ENCODE data around the gene BAHCC1.

Gene BAHCC1

GRCh38 chr17:81382851-81383250 is 12.4 kb upstream of the BAHCC1 start:
- no peak for TF ChIP-seq POLR2A (IDR thresholded peaks at IDR 0.05; ENCODE audit: low read depth, low read length)
- TF ChIP-seq TAF1 (IDR thresholded peaks at IDR 0.05; ENCODE audit: borderline replicate concordance, low read depth, low read length) = no peak
- TF ChIP-seq POLR2AphosphoS5 (IDR thresholded peaks at IDR 0.05; ENCODE audit: low read depth, low read length) = no peak
- FAIRE-seq = no peak
- DNase-seq (ENCODE audit: insufficient read length) = no peak

GRCh38 chr17:81383504-81384421 is 11.5 kb upstream of the BAHCC1 start:
- no peak for FAIRE-seq
- TF ChIP-seq TAF1 (IDR thresholded peaks at IDR 0.05; ENCODE audit: borderline replicate concordance, low read depth, low read length) (no peak), POLR2A (IDR thresholded peaks at IDR 0.05; ENCODE audit: low read depth, low read length) (no peak), POLR2AphosphoS5 (IDR thresholded peaks at IDR 0.05; ENCODE audit: low read depth, low read length) (no peak)
- no peak for DNase-seq (ENCODE audit: insufficient read length)

- FAIRE-seq (no peak), DNase-seq (ENCODE audit: insufficient read length) (no peak)
- no peak for TF ChIP-seq POLR2AphosphoS5 (IDR thresholded peaks at IDR 0.05; ENCODE audit: low read depth, low read length)
- TF ChIP-seq POLR2A (IDR thresholded peaks at IDR 0.05; ENCODE audit: low read depth, low read length) = no peak
- TF ChIP-seq TAF1 (IDR thresholded peaks at IDR 0.05; ENCODE audit: borderline replicate concordance, low read depth, low read length) = no peak
Observed at GRCh38 chr17:81384929-81385319, 10.3 kb upstream of the BAHCC1 start.

GRCh38 chr17:81385320-81386111 is 9.7 kb upstream of the BAHCC1 start:
- FAIRE-seq (no peak), DNase-seq (ENCODE audit: insufficient read length) (no peak)
- TF ChIP-seq POLR2AphosphoS5 (IDR thresholded peaks at IDR 0.05; ENCODE audit: low read depth, low read length) = no peak
- no peak for TF ChIP-seq TAF1 (IDR thresholded peaks at IDR 0.05; ENCODE audit: borderline replicate concordance, low read depth, low read length)
- no peak for TF ChIP-seq POLR2A (IDR thresholded peaks at IDR 0.05; ENCODE audit: low read depth, low read length)

GRCh38 chr17:81386141-81386645 is 9.1 kb upstream of the BAHCC1 start:
- DNase-seq (ENCODE audit: insufficient read length) (no peak), FAIRE-seq (no peak)
- TF ChIP-seq POLR2A (IDR thresholded peaks at IDR 0.05; ENCODE audit: low read depth, low read length) (no peak), POLR2AphosphoS5 (IDR thresholded peaks at IDR 0.05; ENCODE audit: low read depth, low read length) (no peak), TAF1 (IDR thresholded peaks at IDR 0.05; ENCODE audit: borderline replicate concordance, low read depth, low read length) (no peak)

- TF ChIP-seq TAF1 (IDR thresholded peaks at IDR 0.05; ENCODE audit: borderline replicate concordance, low read depth, low read length) (no peak), POLR2A (IDR thresholded peaks at IDR 0.05; ENCODE audit: low read depth, low read length) (no peak), POLR2AphosphoS5 (IDR thresholded peaks at IDR 0.05; ENCODE audit: low read depth, low read length) (no peak)
- FAIRE-seq (no peak), DNase-seq (ENCODE audit: insufficient read length) (no peak)
Observed at GRCh38 chr17:81386646-81387099, 8.6 kb upstream of the BAHCC1 start.

GRCh38 chr17:81387100-81388090 is 7.9 kb upstream of the BAHCC1 start:
- peak; percentile 62 for DNase-seq (ENCODE audit: insufficient read length)
- TF ChIP-seq TAF1 (IDR thresholded peaks at IDR 0.05; ENCODE audit: borderline replicate concordance, low read depth, low read length) (no peak), POLR2A (IDR thresholded peaks at IDR 0.05; ENCODE audit: low read depth, low read length) (no peak), POLR2AphosphoS5 (IDR thresholded peaks at IDR 0.05; ENCODE audit: low read depth, low read length) (no peak)

GRCh38 chr17:81388091-81388611 is 7.1 kb upstream of the BAHCC1 start:
- DNase-seq (ENCODE audit: insufficient read length) (no peak), FAIRE-seq (no peak)
- TF ChIP-seq POLR2A (IDR thresholded peaks at IDR 0.05; ENCODE audit: low read depth, low read length) (no peak), TAF1 (IDR thresholded peaks at IDR 0.05; ENCODE audit: borderline replicate concordance, low read depth, low read length) (no peak), POLR2AphosphoS5 (IDR thresholded peaks at IDR 0.05; ENCODE audit: low read depth, low read length) (no peak)

More at GRCh38 chr17:81387100-81388090, 7.9 kb upstream of the BAHCC1 start:
- FAIRE-seq = no peak

GRCh38 chr17:81388612-81389367 is 6.5 kb upstream of the BAHCC1 start:
- TF ChIP-seq POLR2AphosphoS5 (IDR thresholded peaks at IDR 0.05; ENCODE audit: low read depth, low read length) (no peak), TAF1 (IDR thresholded peaks at IDR 0.05; ENCODE audit: borderline replicate concordance, low read depth, low read length) (no peak)
- FAIRE-seq (no peak), DNase-seq (ENCODE audit: insufficient read length) (no peak)

GRCh38 chr17:81389585-81389984 is 5.7 kb upstream of the BAHCC1 start:
- FAIRE-seq (no peak), DNase-seq (ENCODE audit: insufficient read length) (no peak)
- no peak for TF ChIP-seq POLR2AphosphoS5 (IDR thresholded peaks at IDR 0.05; ENCODE audit: low read depth, low read length)
- TF ChIP-seq TAF1 (IDR thresholded peaks at IDR 0.05; ENCODE audit: borderline replicate concordance, low read depth, low read length) = no peak
- TF ChIP-seq POLR2A (IDR thresholded peaks at IDR 0.05; ENCODE audit: low read depth, low read length) = no peak

Data from GM12892 (cell line).